Endodermal cell (in vitro differentiated cells): ENCODE data around the gene LHX6. TPM values are rescaled to one million over a fixed set of nuclear protein-coding genes. Genes with fewer than 3 reads are reported as not detected.

Experiments used
- DNase-seq: peaks from one replicate; pipeline ENCODE4 v3.0.0-alpha.2; 2017
- H3K27ac ChIP-seq: 2 replicates; pipeline ENCODE4 v1.5.1; 2013; ENCODE audit warnings: mild to moderate bottlenecking, low read depth, low read length, moderate library complexity
- H3K27me3 ChIP-seq: 2 replicates; pipeline ENCODE4 v1.6.1; 2013; ENCODE audit warnings: mild to moderate bottlenecking, low read length, moderate library complexity; ENCODE audit not compliant: insufficient read depth, control insufficient read depth, poor library complexity, severe bottlenecking
- H3K36me3 ChIP-seq: 2 replicates; pipeline ENCODE4 v1.7.0; 2013; ENCODE audit warnings: mild to moderate bottlenecking, low read length, moderate library complexity; ENCODE audit not compliant: control insufficient read depth, insufficient read depth
- H3K4me1 ChIP-seq: one replicate; pipeline ENCODE4 v1.7.0; 2013; ENCODE audit warnings: low read length; ENCODE audit not compliant: control insufficient read depth, insufficient read depth
- H3K4me3 ChIP-seq: 2 replicates; pipeline ENCODE4 v1.5.1; 2013; ENCODE audit warnings: mild to moderate bottlenecking, low read length, moderate library complexity
- H3K9ac ChIP-seq: 2 replicates; pipeline ENCODE4 v1.6.1; 2013; ENCODE audit warnings: mild to moderate bottlenecking, low read length, moderate library complexity; ENCODE audit not compliant: poor library complexity, severe bottlenecking; ENCODE audit errors: extremely low read depth
- H3K9me3 ChIP-seq: 2 replicates; pipeline ENCODE4 v1.6.1; 2013; ENCODE audit warnings: mild to moderate bottlenecking, low read length, moderate library complexity; ENCODE audit not compliant: control insufficient read depth
- H3K27ac Mint-ChIP-seq: 2 replicates; pipeline ENCODE4 v1.8.0; 2020; ENCODE audit warnings: mixed read lengths
- H3K27me3 Mint-ChIP-seq: 2 replicates; pipeline ENCODE4 v1.8.0; 2021; ENCODE audit warnings: mild to moderate bottlenecking, mixed read lengths; ENCODE audit not compliant: insufficient read depth
- H3K36me3 Mint-ChIP-seq: 2 replicates; pipeline ENCODE4 v1.8.0; 2020; ENCODE audit warnings: low read depth, mixed read lengths
- H3K4me1 Mint-ChIP-seq: 2 replicates; pipeline ENCODE4 v1.8.0; 2020; ENCODE audit warnings: mixed read lengths
- H3K4me3 Mint-ChIP-seq: 2 replicates; pipeline ENCODE4 v1.8.0; 2020; ENCODE audit warnings: mild to moderate bottlenecking, moderate library complexity, mixed read lengths
- H3K9me3 Mint-ChIP-seq: 2 replicates; pipeline ENCODE4 v1.8.0; 2020; ENCODE audit warnings: mild to moderate bottlenecking, mixed read lengths
- WGBS, 2 experiments: methylation state at CpG; one replicate each; pipeline versions ENCODE4 v1.1.5 to v1.1.7; 2013; ENCODE audit warnings: missing lambda C conversion rate in 2 of 2, mixed read lengths in 1 of 2; ENCODE audit not compliant: insufficient coverage in 1 of 2, insufficient read length in 1 of 2; 5-methylcytosine and 5-hydroxymethylcytosine counted together
- total RNA-seq, 2 donors: library from RNA; stranded (reverse); fragmentation: NEBNext Ultra II Directional in 1 of 2; extraction: Animal tissue kit (Norgen Biotek cat#: 25700) in 1 of 2; gene quantifications; 2 replicates in 1 of 2; 3 replicates in 1 of 2; pipeline ENCODE4 v1.2.1, GENCODE V29; 2021
- TF ChIP-seq, protein P1 (sequence below): fragments of 200-600 bp; sonication (generic); conservative IDR thresholded peaks from 2 replicates; pipeline ENCODE4 v1.5.0; 2021; ENCODE audit warnings: antibody characterized with exemption, mild to moderate bottlenecking

Gene LHX6
- total RNA-seq, 2 donors from 2014 or later: 0.37 TPM; not detected in 1

DNA sequence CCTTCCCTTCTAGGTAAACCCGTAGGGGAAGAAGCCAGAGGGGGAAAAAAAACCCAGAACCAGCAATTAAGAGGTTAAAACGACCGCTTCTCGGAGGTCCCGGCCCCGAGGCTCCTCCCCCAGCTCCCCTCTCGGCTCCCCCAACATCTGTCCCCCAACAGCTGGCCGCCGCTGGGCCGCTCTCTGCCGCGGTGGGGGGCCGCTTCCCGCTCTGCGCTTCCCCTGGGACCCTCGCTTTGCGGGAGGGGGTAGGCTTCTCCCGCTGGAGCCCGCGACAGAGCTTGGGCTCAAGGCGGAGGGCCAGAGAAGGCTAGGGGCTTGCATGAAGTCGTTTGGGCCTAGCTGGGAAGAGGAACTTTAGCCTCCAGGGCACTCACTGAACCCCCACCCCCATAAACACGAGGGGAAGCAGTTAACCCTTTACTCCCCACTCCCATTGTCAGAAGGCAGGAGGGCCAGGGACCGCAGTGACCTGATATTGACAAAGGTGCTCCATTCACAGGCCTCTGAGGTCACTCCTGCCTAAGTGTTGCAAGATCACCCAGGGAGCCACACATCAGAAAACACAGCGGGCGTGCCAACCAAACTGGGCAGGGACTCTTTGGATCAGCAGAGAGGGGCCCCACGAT, 7.5 kb downstream of the LHX6 start:
- peak overlapping the region; percentile 51 for H3K4me3 Mint-ChIP-seq
- H3K36me3 Mint-ChIP-seq: peaks cover under 1% of the 10 kb centered on the region
- 10 to 12% methylated on average over 2 to 27 of the region's 27 CpGs for WGBS, 2 experiments
- DNase-seq: peak; percentile 81
- no peak overlapping the region for H3K9ac ChIP-seq
- no peak overlapping the region for H3K27ac Mint-ChIP-seq
- no peak overlapping the region for H3K27ac ChIP-seq
- peaks cover 7% of the 10 kb centered on the region for H3K9me3 Mint-ChIP-seq
- H3K27me3 ChIP-seq: peaks cover 100% of the 10 kb centered on the region
- H3K36me3 ChIP-seq: no peaks in the 10 kb centered on the region
- H3K4me1 ChIP-seq: peaks cover 10% of the 10 kb centered on the region
- H3K9me3 ChIP-seq: no peaks in the 10 kb centered on the region
- TF ChIP-seq, protein P1, sequence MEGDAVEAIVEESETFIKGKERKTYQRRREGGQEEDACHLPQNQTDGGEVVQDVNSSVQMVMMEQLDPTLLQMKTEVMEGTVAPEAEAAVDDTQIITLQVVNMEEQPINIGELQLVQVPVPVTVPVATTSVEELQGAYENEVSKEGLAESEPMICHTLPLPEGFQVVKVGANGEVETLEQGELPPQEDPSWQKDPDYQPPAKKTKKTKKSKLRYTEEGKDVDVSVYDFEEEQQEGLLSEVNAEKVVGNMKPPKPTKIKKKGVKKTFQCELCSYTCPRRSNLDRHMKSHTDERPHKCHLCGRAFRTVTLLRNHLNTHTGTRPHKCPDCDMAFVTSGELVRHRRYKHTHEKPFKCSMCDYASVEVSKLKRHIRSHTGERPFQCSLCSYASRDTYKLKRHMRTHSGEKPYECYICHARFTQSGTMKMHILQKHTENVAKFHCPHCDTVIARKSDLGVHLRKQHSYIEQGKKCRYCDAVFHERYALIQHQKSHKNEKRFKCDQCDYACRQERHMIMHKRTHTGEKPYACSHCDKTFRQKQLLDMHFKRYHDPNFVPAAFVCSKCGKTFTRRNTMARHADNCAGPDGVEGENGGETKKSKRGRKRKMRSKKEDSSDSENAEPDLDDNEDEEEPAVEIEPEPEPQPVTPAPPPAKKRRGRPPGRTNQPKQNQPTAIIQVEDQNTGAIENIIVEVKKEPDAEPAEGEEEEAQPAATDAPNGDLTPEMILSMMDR: no peak
- H3K4me1 Mint-ChIP-seq: peaks cover 28% of the 10 kb centered on the region
- no peak overlapping the region for H3K4me3 ChIP-seq
- H3K27me3 Mint-ChIP-seq: peaks cover 100% of the 10 kb centered on the region

DNA sequence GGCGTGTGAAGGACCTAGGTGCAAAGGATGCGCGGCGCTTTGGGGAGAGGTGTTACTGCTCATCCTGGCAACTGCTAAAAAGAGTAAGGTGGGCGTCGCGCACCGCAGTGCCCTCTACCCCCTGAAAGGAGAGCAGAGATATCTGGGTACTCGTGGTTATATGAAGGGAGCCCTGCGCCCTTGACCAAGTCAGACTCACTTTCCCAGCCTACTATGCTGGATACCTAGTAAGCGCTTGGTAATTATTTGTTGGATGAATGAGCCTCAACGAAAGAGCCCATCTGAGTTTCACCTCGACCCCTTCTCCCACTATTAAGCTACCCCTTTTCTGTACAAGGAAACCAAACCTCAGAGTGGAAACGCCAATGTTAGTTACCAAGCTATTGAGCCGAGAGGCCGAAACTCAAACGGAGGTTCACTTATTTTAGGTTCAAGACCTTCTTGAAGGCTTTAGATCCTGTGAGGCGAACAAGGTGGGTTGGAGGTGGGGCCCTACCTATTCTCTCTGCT, 8.0 kb downstream of the LHX6 start:
- Mint-ChIP-seq H3K27me3 (peaks cover 100% of the 10 kb centered on the region), H3K4me1 (peaks cover 28% of the 10 kb centered on the region), H3K4me3 (peak overlapping the region; percentile 51), H3K9me3 (peaks cover 3% of the 10 kb centered on the region), H3K36me3 (no peaks in the 10 kb centered on the region), H3K27ac (no peak overlapping the region)
- Histone ChIP-seq H3K27me3 (peaks cover 100% of the 10 kb centered on the region), H3K36me3 (no peaks in the 10 kb centered on the region), H3K27ac (no peak overlapping the region), H3K4me1 (peaks cover 10% of the 10 kb centered on the region), H3K9me3 (no peaks in the 10 kb centered on the region), H3K4me3 (no peak overlapping the region), H3K9ac (no peak overlapping the region)
- DNase-seq: no peak
- TF ChIP-seq, protein P1: no peak
- 10 to 13% methylated on average over 12 to 17 of the region's 18 CpGs for WGBS, 2 experiments

DNA sequence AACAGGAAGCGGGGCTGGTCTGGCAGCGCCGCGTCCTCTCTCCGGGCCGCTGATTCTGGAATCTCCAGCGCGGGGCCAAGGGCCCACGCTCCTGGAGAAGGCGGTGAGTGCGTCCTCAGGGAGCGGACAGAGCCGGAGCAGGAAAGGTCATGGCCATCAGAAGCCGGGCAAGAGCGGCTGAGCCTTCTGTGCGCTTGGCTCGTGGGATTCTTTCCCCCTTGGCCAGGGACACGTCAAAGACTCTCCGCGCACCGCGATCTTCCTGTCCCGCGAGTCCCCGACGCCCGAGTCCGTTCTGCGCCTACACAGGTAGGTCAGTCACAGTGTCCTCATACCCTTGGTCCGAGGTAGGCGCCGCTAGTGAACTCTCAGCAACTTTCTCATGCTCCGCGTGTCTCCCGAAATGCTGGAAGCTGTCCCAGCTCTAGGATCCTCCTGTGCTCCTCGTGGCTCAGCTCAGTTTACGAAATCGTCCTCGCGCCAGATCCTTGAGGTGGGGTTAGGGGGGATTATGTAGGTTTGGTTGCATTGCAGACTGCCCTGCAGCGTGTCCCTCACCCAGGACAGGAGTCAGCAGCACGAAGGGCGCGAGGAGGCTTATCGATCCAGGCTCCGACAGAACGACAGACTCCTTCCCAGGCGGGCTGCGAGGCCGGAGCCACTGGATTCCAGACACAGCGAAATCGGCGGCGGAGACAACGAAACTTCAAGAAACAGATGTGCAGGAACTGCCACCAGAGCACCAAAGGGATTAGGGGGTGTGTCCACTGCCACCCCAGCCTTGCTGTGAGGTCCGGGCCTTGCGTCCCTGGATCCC, 8.7 kb downstream of the LHX6 start:
- Histone ChIP-seq H3K27ac (no peak overlapping the region), H3K27me3 (peaks cover 100% of the 10 kb centered on the region), H3K4me3 (peak overlapping the region; percentile 75), H3K9ac (no peak overlapping the region), H3K4me1 (peaks cover 10% of the 10 kb centered on the region), H3K36me3 (no peaks in the 10 kb centered on the region), H3K9me3 (no peaks in the 10 kb centered on the region)
- Mint-ChIP-seq H3K27ac (no peak overlapping the region), H3K4me1 (peaks cover 28% of the 10 kb centered on the region), H3K9me3 (no peaks in the 10 kb centered on the region), H3K4me3 (peak overlapping the region; percentile 51), H3K27me3 (peaks cover 100% of the 10 kb centered on the region), H3K36me3 (no peaks in the 10 kb centered on the region)
- peak; percentile 78 for DNase-seq
- TF ChIP-seq, protein P1: no peak
- WGBS, 2 experiments: 3% methylated on average over 33 to 57 of the region's 57 CpGs
